G401.6 (cell line): ENCODE measurements around the gene BARX1.
"Not testable (repeated sequence)": the region's sequence is repeated elsewhere in the genome, so short reads cannot be mapped to it uniquely, and the experiment has no call there.

ENCODE experiments used
- FAIRE-seq: peaks from 2 replicates; lab custom pipeline; 2012; peaks lifted over from hg19 to GRCh38; lab: Jason Lieb, UNC

BARX1 gene

GRCh38 chr9:93965830-93966577, 10.8 kb upstream of the BARX1 start:
- FAIRE-seq: no peak

- FAIRE-seq: no peak
Measured at GRCh38 chr9:93964685-93965084, 9.5 kb upstream of the BARX1 start.

GRCh38 chr9:93963969-93964368, 8.8 kb upstream of the BARX1 start:
- FAIRE-seq: no peak

- not testable (repeated sequence) for FAIRE-seq
Measured at GRCh38 chr9:93963489-93963888, 8.3 kb upstream of the BARX1 start.

GRCh38 chr9:93962561-93963440, 7.6 kb upstream of the BARX1 start:
- FAIRE-seq: peak; percentile 92

- FAIRE-seq: no peak
Measured at GRCh38 chr9:93962017-93962416, 6.9 kb upstream of the BARX1 start.

- no peak for FAIRE-seq
Measured at GRCh38 chr9:93960971-93961841, 6.1 kb upstream of the BARX1 start.

GRCh38 chr9:93960221-93960970, 5.2 kb upstream of the BARX1 start:
- FAIRE-seq: no peak

- FAIRE-seq: no peak
Measured at GRCh38 chr9:93959739-93960154, 4.6 kb upstream of the BARX1 start.

GRCh38 chr9:93958819-93959682, 3.9 kb upstream of the BARX1 start:
- FAIRE-seq: no peak

- FAIRE-seq: no peak
Measured at GRCh38 chr9:93958121-93958818, 3.1 kb upstream of the BARX1 start.

GRCh38 chr9:93955981-93956784, 1.0 kb upstream of the BARX1 start:
- FAIRE-seq: no peak

GRCh38 chr9:93954434-93955061, 607 bp downstream of the BARX1 start:
- FAIRE-seq: no peak

- no peak for FAIRE-seq
Measured at GRCh38 chr9:93953496-93954433, 1.4 kb downstream of the BARX1 start.

- no peak for FAIRE-seq
Measured at GRCh38 chr9:93952784-93953495, 2.2 kb downstream of the BARX1 start.

GRCh38 chr9:93952119-93952783, 2.9 kb downstream of the BARX1 start:
- no peak for FAIRE-seq
